Ovary (tissue), 3 donors: ENCODE results near the gene CILP.

Experiments
- EP300 ChIP-seq: sonication (generic); formaldehyde crosslinking; IDR thresholded peaks from one replicate; pipeline ENCODE4 v1.6.1; 2017; ENCODE audit warnings: antibody characterized with exemption
- POLR2A ChIP-seq: fragments of 450-650 bp; IDR thresholded peaks from one replicate; pipeline ENCODE4 v1.6.1; 2017; ENCODE audit warnings: antibody characterized with exemption, mild to moderate bottlenecking, moderate library complexity
- TF ChIP-seq, protein P1 (sequence below), 3 donors: fragments of 450-650 bp in 2 of 3; fragments of 200-600 bp in 1 of 3; IDR thresholded peaks; one replicate each; pipeline versions ENCODE4 v1.5.1 to v1.8.0; 2016 to 2022; ENCODE audit warnings: antibody characterized with exemption in 3 of 3, mild to moderate bottlenecking in 1 of 3
- donor health status: DM: no; HTN: no; CAD: no.

DNA sequence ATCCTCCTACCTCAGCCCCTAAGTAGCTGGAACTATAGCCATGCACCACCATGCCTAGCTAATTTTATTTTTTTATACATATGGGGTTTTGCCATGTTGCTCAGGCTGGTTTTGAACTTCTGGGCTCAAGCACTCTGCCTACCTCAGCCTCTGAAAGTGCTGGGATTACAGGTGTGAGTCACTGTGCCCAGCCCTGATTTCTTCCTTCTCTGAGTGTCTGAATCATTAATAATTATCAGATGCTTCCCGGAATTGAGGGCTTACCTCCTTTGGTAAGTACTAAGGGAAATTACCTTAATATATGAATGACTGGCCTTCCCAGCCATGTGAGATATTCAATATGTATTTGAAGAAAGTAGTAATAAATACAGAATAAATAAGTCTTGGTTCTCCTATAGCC is 33.4 kb downstream of the CILP start:
- TF ChIP-seq POLR2A, result no peak
- TF ChIP-seq, protein P1, sequence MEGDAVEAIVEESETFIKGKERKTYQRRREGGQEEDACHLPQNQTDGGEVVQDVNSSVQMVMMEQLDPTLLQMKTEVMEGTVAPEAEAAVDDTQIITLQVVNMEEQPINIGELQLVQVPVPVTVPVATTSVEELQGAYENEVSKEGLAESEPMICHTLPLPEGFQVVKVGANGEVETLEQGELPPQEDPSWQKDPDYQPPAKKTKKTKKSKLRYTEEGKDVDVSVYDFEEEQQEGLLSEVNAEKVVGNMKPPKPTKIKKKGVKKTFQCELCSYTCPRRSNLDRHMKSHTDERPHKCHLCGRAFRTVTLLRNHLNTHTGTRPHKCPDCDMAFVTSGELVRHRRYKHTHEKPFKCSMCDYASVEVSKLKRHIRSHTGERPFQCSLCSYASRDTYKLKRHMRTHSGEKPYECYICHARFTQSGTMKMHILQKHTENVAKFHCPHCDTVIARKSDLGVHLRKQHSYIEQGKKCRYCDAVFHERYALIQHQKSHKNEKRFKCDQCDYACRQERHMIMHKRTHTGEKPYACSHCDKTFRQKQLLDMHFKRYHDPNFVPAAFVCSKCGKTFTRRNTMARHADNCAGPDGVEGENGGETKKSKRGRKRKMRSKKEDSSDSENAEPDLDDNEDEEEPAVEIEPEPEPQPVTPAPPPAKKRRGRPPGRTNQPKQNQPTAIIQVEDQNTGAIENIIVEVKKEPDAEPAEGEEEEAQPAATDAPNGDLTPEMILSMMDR (IDR thresholded peaks at IDR 0.05), result no peak
- no peak for TF ChIP-seq EP300
